Measurements from ENCODE around the gene METTL26.

Gene METTL26

GRCh38 chr16:638836-639235 lies 2.7 kb upstream of the METTL26 start:
- in situ Hi-C loops (cut with MboI; ENCODE audit: low sequenced_read_pairs) = no loop called here

DNA sequence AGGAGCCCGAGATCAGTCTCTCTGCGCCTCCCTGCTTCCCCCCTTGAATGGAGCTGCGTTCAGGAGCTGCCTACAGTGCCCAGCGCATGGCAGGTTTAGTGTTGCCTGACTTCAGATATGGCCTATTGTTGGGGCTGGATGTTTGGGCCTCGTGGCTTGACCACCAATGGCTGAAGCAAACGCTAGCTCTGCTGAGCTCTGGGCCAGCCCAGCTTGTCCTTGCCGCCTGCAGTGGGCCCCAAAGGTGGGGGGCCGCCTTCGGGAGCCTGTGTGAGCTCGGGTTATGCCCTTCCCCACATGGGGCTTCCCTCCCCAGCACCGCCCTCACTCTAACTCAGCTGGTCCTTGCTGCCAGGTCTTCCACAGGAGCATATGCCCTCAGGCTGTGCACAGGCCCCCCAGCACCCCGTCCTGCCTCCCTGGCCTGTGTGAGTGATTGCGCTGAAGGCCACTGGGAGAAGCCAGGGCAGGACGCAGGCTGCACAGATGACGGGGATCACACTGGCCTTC lies 2.0 kb upstream of the METTL26 start:
- in situ Hi-C loops (cut with MboI; ENCODE audit: low sequenced_read_pairs) = no loop called here

GRCh38 chr16:637081-638018 lies 1.2 kb upstream of the METTL26 start:
- in situ Hi-C loops (cut with MboI; ENCODE audit: low sequenced_read_pairs) = no loop called here

DNA sequence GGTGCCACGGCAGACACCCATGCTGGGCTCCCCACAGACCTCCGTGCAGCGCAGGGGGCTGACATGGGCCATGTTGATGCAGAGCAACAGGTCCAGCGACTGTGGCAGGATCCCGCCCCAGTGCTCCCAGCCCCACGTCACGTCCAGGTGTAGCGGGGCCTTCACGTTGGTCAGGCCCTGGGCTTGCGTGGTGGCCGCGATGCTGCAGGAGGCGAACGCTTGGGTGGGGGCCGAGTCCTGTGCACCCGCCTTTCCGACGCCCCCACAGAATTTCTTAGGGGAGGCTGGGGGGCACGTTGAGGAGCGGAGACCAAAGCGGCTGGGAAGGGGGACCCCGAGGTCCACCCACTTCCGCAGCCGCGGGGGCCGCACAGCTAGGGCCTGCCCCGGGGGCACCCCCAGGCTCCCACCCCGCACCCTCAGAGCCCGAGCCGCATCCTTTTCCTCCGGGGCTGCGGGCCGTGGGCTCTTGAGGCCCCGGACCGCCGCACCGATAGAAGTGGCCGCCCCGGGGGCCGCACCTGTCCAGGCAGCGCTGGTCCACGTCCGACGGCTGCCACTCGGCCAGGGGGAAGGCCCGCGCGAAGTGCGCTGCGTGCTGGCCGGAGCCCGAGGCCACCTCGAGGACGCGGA lies 416 bp downstream of the METTL26 start:
- in situ Hi-C loops (cut with MboI; ENCODE audit: low sequenced_read_pairs) = no loop called here

GRCh38 chr16:634996-635395 lies 1.1 kb downstream of the METTL26 start:
- in situ Hi-C loops (cut with MboI; ENCODE audit: low sequenced_read_pairs) = no loop called here

- in situ Hi-C loops (cut with MboI; ENCODE audit: low sequenced_read_pairs) = no loop called here
These were observed 1.9 kb downstream of the METTL26 start for GRCh38 chr16:634051-634670.

DNA sequence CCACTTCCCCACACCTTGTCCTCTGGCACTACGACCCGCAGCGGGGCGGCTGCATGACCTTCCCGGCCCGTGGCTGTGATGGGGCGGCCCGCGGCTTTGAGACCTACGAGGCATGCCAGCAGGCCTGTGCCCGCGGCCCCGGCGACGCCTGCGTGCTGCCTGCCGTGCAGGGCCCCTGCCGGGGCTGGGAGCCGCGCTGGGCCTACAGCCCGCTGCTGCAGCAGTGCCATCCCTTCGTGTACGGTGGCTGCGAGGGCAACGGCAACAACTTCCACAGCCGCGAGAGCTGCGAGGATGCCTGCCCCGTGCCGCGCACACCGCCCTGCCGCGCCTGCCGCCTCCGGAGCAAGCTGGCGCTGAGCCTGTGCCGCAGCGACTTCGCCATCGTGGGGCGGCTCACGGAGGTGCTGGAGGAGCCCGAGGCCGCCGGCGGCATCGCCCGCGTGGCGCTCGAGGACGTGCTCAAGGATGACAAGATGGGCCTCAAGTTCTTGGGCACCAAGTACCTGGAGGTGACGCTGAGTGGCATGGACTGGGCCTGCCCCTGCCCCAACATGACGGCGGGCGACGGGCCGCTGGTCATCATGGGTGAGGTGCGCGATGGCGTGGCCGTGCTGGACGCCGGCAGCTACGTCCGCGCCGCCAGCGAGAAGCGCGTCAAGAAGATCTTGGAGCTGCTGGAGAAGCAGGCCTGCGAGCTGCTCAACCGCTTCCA lies 2.6 kb downstream of the METTL26 start:
- in situ Hi-C loops (cut with MboI; ENCODE audit: low sequenced_read_pairs) = no loop called here

DNA sequence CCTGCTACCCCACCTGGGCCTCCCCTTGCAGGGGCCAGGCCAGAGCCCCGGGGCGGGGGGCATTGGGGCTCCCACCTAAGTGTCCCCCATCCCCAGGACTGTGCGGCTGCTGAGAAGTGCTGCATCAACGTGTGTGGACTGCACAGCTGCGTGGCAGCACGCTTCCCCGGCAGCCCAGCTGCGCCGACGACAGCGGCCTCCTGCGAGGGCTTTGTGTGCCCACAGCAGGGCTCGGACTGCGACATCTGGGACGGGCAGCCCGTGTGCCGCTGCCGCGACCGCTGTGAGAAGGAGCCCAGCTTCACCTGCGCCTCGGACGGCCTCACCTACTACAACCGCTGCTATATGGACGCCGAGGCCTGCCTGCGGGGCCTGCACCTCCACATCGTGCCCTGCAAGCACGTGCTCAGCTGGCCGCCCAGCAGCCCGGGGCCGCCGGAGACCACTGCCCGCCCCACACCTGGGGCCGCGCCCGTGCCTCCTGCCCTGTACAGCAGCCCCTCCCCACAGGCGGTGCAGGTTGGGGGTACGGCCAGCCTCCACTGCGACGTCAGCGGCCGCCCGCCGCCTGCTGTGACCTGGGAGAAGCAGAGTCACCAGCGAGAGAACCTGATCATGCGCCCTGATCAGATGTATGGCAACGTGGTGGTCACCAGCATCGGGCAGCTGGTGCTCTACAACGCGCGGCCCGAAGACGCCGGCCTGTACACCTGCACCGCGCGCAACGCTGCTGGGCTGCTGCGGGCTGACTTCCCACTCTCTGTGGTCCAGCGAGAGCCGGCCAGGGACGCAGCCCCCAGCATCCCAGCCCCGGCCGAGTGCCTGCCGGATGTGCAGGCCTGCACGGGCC lies 3.4 kb downstream of the METTL26 start:
- in situ Hi-C loops (cut with MboI; ENCODE audit: low sequenced_read_pairs) = no loop called here

DNA sequence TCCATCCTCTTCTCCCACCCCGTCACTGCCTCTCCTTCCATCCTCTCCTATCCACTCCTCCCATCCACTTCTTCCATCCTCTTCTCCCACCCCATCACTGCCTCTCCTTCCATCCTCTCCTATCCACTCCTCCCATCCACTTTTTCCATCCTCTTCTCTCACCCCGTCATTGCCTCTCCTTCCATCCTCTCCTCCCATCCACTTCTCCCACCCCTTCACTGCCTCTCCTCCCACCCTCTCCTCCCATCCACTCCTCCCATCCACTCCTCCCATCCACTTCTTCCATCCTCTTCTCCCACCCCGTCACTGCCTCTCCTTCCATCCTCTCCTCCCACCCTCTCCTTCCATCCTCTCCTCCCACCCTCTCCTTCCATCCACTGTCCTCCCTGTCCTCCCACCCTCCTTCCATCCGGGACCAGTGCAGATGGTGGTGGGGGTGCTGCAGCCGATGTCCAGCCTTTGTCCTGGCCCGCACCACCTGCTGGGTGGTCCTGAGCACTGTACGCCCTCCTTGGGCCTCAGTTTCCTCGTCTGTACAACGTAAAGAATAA lies 4.2 kb downstream of the METTL26 start:
- in situ Hi-C loops (cut with MboI; ENCODE audit: low sequenced_read_pairs) = no loop called here

DNA sequence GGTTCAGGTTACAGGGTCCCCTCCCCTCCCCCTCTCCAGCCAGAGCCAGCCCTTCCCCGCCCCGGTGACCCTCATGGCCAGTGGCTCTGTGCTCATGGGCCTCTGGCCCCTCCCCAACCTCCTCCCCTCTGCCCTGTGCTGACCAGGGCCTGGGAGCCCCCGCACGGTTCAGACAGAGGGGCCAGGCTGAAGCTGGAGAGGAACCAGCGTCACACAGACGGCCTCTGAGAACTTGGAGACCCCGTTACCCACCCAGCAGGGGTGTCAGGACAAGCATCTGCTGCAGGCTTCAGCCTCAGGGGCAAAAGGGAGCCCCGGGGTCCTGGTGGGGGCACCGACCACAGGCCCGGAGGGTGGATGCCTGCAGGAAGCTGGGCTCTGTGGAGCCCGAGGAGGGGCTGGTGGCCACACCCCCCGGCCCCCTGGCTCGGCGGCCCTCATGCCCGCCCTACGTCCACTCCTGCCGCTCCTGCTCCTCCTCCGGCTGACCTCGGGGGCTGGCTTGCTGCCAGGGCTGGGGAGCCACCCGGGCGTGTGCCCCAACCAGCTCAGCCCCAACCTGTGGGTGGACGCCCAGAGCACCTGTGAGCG lies 5.2 kb downstream of the METTL26 start, which contains the start of gene WFIKKN1:
Gene WFIKKN1 (plus strand): TSS at position 171 of the 591 bp plus-strand sequence. CDS start 269 bp downstream, at position 440.
- in situ Hi-C loops (cut with MboI; ENCODE audit: low sequenced_read_pairs) = no loop called here

DNA sequence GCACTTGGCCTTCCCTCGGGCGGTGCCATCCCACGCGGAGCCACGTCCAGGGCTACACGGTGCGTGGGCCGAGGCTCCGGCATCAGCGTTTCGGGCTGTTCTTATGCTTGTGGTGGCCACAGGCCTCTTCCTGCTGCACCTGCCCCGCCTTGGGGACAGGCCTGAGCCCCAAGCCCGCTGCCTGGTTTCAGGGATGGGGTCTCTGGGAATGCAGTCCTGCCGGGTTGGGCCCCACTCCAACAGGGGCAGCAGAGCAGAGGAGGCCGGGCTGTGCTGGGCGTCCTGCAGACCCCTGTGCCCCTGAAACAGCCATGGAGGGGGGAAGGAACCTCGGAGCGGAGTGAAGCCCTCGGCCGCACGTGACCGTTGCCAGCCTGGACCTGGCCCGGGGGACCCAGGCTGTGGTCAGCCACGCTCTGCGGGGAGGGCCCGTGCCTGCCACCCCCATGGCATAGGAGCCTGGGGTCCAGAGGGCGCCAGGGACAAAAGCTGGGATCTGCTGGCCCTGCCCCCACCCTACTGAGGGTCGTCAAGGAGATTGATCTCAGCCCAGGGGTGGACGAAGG lies 5.8 kb downstream of the METTL26 start:
- in situ Hi-C loops (cut with MboI; ENCODE audit: low sequenced_read_pairs) = no loop called here

GRCh38 chr16:629833-630248 lies 6.3 kb downstream of the METTL26 start:
- in situ Hi-C loops (cut with MboI; ENCODE audit: low sequenced_read_pairs) = no loop called here

DNA sequence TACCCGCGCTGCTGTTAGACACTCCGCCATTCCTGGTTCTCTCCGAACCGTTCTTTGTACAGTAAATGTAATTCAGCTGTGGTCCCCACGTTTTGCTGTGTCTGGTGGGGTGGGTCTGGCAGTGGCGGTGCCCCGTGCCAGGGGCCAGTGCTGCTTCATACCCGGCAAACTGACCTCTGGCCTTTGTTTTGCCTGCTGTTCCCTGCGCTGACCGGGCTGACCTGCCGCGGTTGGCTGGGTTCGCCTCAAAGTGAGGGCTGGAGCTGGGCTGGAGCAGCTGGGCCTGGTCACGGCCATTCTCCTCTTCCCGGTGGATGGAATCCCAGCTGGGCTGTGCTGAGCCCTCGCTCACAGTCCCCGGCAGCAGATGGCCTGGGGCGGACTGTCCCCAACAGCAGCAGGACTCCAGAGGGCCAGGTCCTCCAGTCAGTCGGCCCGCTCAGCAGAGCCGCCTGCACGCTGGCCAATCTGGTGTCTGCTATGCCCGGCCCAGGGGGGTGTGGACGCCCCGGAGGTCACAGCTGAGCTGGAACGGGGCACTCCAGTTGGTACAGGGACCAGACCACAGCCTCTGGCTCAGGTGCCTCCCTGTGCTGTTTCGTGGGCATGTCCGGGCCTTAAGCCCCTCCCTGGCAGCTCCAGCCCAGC lies 6.8 kb downstream of the METTL26 start:
- in situ Hi-C loops (cut with MboI; ENCODE audit: low sequenced_read_pairs) = no loop called here

- in situ Hi-C loops (cut with MboI; ENCODE audit: low sequenced_read_pairs) = no loop called here
These were observed 7.6 kb downstream of the METTL26 start for GRCh38 chr16:628321-629061.

- in situ Hi-C loops (cut with MboI; ENCODE audit: low sequenced_read_pairs) = no loop called here
These were observed 8.5 kb downstream of the METTL26 start for GRCh38 chr16:627454-628239.

DNA sequence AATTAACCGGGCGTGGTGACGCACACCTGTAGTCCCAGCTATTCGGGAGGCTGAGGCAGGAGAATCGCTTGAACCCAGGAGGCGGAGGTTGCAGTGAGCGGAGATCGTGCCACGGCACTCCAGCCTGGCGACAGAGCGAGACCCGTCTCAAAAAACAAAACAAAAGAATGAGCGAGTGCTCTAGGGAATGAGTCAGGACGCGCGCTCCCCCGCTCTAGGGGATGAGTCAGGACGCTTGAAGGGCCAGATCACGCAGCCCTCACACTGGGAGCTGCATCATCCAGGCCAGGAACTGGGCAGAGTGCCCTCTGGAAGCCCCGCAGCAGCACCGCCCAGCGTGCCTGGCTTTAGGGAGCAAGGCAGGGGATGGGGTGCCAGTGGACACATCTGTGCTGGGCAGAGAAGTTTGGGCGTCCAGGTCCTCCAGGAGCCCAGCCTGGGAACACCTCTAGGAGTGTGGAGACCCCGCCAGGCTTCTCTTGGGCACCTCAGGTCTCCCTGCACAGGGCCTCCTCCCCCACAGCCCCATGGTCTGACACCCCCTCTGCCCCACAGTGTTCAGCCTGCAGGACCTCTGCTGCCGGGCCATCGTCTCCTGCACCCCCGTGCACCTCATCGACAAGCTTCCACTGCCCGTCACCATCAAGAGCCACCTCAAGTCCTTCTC lies 9.2 kb downstream of the METTL26 start:
- in situ Hi-C loops (cut with MboI; ENCODE audit: low sequenced_read_pairs) = no loop called here
